ENCODE results near the gene STX8.
"Not testable (repeated sequence)": the region's sequence is repeated elsewhere in the genome, so short reads cannot be mapped to it uniquely, and the experiment has no call there.

STX8 gene

DNA sequence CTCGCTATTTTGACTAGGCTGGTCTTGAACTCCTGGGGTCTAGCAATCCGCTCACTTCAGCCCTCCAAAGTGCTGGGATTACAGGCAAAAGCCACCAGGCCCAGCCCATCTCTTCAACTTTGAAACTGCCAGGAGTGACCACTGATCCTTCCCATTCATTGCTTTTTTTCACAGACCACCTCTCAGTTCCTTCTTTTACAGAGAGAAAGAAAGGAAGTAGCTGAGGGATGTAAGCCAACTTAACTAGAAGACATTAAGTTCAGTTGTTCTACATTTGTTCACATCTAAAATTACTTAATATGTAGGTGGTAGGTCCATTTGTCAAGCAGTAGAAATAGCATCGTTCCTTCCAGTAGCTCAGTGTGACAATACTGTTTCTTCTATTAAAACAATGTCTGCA is 219.8 kb downstream of the STX8 start:
- in situ Hi-C loops (cut with MboI; ENCODE audit: low sequenced_read_pairs), result no loop called here

DNA sequence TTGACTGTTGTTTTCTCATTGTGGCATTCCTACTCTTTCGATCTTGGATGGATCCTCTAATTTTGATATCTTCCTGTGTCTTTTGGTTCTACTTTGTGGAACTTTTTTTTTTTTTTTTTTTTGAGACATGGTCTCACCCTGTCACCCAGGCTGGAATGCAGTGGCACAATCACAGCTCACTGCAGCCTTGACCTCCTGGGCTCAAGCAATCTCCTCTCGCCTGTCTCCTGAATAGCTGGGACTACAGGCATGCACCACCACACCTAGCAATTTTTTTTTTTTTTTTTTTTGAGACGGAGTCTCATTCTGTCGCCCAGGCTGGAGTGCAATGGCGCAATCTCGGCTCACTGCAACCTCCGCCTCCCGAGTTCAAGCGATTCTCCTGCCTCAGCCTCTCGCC is 220.4 kb downstream of the STX8 start:
- in situ Hi-C loops (cut with MboI; ENCODE audit: low sequenced_read_pairs), result not testable (repeated sequence)

DNA sequence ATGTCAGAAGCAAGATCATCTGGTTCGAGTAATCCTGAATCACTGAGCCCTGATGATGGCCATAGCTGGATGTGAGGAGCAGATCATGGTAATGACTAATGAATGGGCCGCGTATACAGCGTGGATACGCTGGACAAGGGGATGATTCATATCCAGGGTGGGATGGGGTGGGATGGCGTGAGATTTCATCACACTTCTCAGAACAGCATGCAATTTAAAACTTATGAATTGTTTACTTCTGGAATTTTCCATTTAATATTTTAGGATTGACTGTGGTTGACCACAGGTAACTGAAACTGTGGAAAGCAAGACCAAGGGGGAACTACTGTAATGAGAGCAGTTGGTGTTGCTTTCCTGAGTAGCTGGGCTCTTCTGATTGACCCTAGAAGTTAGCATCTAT is 225.5 kb downstream of the STX8 start:
- in situ Hi-C loops (cut with MboI; ENCODE audit: low sequenced_read_pairs), result no loop called here

DNA sequence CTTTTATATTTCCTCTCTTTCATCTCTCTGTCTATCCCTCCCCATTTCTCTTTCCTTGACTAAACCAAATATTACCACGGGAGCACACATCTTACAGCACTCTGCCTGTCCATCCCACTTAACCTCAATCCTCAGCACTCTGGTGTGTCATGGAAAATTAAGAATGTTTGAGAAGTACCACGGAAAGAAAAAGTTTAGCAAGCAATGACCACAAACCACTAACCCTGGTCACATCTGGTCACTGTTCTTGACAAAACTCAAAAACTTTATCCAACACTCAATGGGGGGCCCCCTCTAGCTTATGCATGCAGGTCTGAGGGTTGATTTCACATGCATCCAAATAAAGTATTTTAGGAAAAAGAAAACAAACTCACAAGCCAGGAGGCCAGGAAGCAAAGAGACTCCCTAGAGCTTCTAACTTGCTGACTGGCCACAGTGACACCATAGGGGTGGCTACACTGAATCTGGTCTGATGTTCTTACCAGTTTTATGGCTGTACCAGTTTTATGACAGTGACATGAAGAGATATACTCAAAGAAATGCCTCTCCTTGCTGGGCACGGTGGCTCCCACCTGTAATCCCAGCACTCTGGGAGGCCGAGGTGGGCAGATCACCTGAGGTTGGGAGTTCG is 229.2 kb downstream of the STX8 start:
- in situ Hi-C loops (cut with MboI; ENCODE audit: low sequenced_read_pairs), result no loop called here

DNA sequence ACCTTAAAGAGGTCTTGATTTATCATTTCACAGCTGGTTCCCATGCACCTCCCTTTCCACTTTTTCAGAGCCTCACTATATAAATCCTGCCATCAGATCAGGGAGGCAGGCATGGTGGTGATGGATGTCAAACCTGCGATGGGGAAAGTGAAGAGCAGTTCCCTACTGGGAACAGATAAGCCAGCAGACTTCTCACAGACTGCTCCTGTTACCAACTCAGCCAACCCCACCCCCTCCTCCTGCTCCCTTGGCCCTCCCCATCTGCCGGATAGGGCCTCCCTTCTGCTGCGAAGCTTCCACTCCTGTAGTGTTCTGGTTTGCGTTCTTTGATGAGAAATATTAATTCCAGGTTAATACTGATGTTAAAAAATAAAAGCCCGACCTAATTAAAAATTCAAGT is 232.1 kb downstream of the STX8 start:
- in situ Hi-C loops (cut with MboI; ENCODE audit: low sequenced_read_pairs), result no loop called here

DNA sequence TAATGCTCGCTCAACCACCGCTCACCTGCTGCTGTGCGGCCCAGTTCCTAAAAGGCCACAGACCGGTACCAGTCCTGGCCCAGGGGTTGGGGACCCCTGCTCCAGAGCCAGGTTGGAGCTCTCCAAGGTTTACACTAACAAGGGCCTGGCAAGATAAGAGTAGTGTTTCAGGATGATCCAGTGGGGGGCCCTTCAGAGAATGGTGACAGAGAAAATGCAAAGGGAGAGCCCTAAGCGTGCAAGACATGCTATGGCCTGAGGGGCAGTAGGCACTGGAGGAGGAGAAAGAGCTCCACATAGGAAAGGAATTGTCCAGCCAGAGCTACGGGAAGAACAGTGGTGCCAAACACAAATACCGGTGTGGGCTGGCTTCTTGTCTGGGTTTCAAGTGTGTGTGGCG is 233.4 kb downstream of the STX8 start:
- in situ Hi-C loops (cut with MboI; ENCODE audit: low sequenced_read_pairs), result no loop called here

DNA sequence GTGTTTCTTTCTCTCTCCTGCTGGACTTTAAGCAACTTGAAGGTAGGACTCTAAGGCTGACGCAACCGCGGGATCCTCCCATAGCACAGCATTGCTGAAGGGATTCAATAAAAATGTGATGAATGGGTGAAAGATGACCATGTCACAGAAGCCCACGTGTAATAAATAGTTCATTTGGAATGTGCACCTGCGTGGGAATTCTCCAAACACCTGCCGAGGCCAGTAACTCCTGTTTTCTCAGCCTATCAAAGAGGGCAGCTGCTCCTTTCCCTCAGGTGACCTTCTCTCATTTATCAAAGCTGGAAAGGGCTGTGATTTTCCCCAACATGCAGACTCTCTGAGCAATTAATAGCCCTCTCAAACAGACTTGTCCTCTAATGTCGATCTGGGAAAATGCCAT is 235.7 kb downstream of the STX8 start:
- in situ Hi-C loops (cut with MboI; ENCODE audit: low sequenced_read_pairs), result no loop called here

DNA sequence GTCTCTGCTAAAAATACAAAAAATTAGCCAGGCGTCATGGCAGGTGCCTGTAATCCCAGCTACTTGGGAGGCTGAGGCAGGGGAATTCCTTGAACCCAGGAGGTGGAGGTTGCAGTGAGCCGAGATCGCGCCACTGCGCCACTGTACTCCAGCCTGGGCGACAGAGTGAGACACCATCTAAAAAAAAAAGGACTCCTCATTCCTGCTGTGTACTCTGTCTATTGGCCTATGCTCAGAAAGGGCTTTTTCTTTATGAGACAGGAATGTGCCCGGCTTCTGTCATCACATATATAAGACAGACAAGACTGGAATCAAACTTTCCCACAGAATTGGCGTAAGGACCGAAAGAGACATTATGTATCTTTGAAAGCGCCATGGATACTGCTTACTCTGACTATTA is 236.1 kb downstream of the STX8 start:
- in situ Hi-C loops (cut with MboI; ENCODE audit: low sequenced_read_pairs), result not testable (repeated sequence)

DNA sequence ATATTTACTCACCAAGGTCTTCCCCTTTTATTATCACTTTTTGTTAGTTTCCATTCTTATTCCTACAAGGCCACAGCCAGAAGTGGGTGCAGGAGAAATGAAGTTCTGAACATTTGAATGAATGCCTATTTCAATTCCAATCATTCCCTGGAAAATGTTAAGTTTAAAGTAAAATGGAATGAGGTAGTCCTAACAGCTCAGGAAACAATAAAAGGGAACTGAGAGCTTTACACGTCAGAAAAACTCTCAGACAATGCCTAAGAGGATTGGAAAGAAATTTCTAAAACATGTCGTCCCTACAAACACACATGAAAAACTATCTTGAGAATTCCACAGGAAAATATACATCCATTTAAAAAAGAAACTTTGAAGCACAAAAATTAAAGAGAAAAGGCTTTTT is 238.8 kb downstream of the STX8 start:
- in situ Hi-C loops (cut with MboI; ENCODE audit: low sequenced_read_pairs), result no loop called here

DNA sequence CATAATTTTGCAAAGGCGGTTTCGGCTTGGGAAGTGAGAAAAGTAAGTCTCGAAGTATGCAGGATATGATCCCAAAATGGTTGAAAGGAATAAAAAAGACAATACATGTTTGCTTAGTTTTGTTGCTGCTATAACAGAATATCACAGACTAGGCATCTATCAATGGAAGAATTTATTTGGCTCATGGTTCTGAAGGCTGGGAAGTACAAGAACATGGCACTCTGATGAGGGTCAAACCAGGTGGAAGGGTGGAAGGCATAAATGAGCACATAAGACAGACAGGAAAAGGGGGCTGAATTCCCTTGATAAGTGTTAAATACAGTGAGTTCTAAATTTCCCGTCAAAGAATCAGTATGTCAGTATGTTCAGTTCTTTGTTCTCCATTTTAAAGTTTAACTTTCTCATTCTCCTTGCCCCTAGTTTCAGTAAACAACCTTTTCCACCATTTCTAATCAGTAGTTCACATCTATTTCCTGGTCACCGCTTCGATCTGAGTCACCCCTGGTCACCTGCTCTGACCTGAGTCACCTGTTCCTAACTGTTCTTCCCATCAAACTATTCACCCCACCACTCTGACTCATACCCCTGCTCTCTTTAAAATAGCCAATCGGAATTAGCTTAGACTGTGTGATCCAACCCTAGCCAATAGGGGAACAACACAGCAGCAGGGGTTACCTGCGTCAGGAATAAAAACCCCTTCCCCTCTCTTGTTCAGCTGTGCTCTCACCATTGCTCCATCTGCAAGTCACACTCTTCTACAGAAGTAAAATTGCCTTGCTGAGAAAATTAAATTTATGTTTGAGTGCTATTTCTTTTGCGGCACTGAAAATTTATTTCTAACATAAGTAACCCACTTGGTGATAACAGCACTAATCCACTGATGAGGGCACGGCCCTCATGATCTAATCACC is 240.8 kb downstream of the STX8 start:
- in situ Hi-C loops (cut with MboI; ENCODE audit: low sequenced_read_pairs), result no loop called here

DNA sequence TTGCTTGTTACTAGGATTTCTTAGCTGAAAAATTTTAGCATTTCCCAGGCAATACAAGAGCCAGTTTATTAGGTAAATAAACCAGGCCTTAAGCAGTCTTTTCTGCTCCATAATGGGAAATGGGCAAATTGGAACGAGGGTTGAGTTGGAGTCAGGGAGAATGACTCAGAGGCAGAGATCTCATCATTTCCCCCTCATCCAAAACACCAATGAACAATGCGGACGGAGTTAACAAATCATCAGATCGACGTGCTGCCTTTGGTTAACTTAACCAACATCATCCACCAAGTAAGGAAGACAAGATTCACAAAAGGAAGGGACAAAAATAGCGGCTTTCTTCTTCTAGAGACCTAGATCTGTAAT is 243.5 kb downstream of the STX8 start:
- in situ Hi-C loops (cut with MboI; ENCODE audit: low sequenced_read_pairs), result no loop called here

DNA sequence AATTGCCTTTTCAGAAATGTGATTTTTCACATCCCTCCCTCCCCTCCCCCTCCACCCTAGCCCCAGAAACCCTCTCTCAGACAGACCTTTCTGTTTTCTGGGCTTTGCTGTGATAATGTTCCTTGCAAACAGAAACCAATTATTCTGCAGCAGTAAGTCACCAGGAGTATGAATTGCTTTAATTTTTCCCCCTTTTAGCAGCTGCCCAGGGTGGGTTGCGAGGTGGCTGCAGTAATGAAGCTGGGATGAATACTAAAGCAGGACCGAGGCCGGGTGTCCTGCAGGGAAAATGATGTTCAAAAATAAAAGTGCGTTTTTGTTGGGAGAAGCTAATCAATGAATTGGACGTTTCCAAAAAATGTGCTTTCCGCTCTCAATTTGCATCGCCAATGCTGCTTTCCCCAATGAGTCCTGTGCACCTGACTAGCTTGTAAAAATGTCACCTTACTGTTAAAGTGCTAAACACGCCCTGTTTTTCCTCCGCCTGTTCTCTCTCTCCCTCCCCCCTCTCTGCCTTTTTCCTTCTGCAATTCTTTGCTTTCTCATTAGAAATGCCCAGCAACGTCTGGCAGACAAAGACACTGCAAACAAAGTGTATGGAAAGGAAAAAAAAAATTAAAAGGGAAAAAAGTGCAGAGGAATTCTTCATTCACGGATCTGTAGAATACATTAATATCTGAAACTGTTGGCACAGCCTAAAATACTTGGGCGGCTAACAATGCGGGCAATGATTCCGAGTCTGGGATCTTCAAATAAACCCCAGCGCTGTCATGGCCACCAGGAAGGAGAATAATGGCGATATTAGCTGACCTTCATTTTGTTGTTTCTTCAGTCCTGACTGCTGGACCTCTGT is 244.1 kb downstream of the STX8 start:
- in situ Hi-C loops (cut with MboI; ENCODE audit: low sequenced_read_pairs), result no loop called here

DNA sequence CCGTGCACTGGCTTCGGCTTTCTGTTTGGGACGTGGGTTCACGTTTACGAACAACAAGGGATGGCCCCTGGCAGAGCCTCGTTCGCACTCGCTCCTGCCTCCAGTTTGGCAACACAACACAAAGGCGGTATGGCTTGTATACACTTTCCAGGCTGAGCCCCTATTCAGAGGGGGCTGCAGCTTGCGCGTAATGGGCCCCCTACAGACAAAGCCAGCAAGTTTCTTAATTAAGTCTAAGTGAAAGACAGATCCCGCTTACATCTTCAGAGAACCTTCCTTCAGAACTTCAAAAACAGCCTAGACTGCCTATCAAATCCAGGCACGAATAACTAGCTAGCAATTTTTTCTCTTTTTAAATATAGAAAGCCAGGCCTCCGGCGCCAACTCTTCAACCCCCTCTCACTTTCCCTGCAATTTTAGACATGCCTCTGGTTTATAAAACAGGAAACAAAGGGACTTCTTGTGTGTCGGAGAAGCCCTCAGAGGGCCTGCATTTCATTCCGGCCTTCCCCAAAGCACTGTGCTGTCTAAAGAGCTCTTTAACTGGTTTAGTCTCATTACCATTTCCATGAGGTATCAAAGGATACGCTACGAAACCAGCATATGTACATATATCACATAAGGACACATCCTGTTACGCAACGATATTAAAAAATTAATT is 244.9 kb downstream of the STX8 start:
- in situ Hi-C loops (cut with MboI; ENCODE audit: low sequenced_read_pairs), result no loop called here

DNA sequence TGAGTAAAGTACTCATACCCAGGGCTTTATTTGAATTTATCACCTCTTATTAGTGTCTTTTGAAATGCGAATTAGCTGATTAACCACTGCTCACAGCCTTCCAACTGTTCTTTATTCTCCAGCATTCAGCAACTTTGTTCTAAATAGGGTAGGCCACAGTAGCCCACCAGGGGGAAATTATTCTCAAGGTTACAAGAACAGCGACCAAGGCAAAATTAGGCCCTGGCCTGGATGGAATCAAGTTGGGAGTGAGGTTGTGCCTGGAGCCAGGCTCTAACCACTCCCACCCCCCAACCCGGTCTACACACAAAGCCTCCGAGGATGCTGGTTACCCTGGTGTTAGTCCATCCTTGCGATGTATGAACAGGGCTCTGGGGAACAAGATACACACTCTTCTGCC is 245.5 kb downstream of the STX8 start:
- in situ Hi-C loops (cut with MboI; ENCODE audit: low sequenced_read_pairs), result no loop called here

DNA sequence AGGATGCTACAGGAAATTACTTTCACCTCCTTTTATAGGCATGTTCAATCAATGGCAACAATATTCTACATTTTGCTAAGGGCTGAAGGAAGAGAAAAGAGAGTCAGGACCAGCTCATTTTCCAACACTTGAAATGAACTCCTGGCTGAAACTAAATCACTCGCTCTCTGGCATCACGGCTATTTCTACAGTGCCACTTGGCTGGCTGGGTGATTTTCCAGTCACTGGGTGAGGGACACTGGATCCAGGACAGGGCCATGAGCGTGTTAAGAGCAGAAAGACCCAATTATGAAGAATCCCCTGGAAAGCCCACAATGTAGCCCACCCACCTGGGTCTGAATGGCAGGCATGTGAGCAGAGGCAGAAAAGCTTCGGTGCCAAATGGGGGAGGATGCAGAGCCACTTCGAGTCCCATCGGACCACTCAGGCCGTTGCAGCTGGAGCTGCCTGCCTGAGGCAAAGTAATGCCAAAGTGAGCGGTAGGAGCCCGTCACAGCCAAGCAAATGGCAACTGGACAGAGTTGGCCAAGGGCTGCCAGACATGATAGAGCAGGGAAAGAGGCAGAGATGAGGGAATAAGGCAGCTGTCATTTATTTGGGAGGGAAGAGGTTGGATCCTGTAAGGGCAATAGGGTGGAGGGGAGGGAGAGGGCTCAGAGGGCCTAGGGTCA is 246.2 kb downstream of the STX8 start:
- in situ Hi-C loops (cut with MboI; ENCODE audit: low sequenced_read_pairs), result no loop called here

DNA sequence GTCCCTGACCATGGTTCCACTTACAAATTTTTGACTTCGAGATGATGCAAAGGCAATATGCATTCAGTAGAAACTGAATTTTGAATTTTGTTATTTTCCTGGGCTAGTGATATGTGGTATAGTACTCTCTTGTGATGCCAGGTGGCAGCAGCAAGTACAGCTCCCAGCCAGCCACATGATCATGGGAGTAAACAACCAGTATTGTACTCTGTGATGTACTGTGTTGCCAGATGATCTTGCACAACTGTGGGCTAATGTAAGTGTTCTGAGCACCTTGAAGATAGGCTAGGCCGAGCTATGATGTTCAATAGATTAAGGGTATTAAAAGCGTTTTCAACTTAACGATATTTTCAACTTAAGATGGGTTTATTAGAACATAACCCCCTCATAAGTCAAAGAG is 250.8 kb downstream of the STX8 start:
- in situ Hi-C loops (cut with MboI; ENCODE audit: low sequenced_read_pairs), result no loop called here

DNA sequence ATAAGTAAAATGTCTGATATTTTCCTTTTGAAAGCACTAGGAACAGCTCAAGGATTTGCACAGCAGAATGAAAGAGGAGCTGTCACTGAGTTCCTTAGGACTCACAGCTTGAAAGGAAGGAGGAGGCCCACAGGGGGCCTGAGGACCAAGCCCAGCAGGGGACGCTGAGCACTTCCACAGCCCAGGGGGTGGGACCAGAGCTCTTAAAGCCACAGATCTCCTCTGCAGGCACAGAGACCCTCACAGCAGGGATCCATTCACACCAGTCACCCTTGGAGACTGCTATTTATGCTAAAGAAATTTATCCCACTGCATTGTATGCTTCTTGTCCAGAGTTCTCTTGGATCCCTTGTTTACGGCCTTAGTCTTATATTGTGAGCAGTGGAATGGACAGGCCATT is 253.3 kb downstream of the STX8 start:
- in situ Hi-C loops (cut with MboI; ENCODE audit: low sequenced_read_pairs), result no loop called here

DNA sequence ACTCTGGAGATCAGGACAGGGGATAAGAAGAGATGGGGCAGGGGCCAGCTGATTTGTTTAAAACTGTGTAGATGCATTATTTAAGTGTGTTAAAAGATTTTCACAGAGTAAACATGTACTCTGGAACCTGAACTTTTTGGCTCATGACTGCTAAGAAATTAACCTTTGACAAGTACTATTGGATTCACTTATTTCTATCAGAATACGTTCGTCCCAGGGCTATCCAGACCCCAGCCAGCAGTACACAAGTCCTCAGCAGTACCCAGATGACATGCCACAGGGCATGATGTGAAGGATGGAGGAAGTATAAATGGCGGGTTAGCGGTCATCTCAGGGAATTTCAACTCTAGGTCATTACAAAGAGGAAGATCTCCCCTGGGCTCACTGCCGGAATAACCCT is 253.7 kb downstream of the STX8 start:
- in situ Hi-C loops (cut with MboI; ENCODE audit: low sequenced_read_pairs), result no loop called here

DNA sequence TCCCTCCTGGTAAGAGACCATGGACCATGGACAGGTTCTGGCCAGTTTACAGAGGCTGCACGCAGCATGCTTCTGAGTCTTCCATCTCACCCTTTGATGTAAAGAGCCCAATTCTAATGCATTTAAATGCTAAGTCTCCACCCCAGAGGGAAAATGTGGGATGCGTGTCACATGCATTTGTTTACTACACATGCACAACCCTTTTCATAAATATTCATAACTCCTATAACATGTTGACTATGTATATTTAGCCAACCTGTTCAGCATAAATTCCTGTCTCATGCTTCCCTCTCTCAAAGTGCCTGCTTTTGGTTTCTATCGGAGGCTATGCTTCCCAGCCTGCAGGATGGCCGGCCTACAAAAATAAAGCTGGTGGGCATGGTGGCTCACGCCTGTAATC is 260.3 kb downstream of the STX8 start:
- in situ Hi-C loops (cut with MboI; ENCODE audit: low sequenced_read_pairs), result no loop called here

DNA sequence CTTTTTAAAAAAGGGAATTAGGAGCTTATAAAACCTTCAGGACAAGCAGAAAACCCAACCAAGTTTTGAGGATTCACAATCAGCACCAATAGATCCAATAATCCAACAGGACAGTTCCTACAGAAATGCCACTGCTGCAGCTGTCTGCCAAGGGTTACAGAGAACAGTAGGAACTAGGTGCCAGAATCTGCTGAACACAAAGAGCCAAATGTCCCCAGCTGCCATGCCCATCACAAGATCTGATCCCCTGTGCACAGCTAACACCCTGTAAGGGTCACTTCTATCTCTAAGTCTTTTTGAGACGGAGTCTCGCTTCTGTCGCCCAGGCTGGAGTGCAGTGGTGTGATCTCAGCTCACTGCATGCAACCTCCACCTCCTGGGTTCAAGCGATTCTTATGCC is 262.3 kb downstream of the STX8 start:
- in situ Hi-C loops (cut with MboI; ENCODE audit: low sequenced_read_pairs), result no loop called here

DNA sequence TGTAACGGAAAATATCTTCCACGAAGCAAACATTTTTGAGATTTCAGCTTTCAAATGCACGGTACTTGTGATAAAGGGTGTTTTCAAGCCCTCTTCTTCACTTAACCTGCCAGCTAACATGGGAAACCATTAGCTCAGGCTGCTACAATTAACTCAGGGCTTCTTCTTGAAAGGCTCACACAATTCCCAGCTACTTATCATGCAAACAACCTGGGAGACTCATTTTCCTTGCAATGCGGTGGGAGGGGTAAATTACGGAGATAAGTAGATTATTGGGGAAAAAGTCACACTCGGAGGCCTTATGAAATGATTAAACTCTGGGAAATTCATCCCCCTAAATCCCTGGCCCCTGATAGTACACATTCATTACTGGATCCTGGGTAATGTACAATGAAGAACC is 266.4 kb downstream of the STX8 start:
- in situ Hi-C loops (cut with MboI; ENCODE audit: low sequenced_read_pairs), result no loop called here
